Lower leg skin (tissue), 3 donors: Measurements from ENCODE around the gene HEXD.

Experiments
- CTCF ChIP-seq, 3 donors: fragments of 450-650 bp; IDR thresholded peaks; one replicate each; pipeline ENCODE4 v1.5.1; 2016; ENCODE audit warnings: antibody characterized with exemption in 3 of 3, mild to moderate bottlenecking in 3 of 3, moderate library complexity in 2 of 3
- POLR2A ChIP-seq, 2 donors: fragments of 450-650 bp; IDR thresholded peaks; one replicate each; pipeline ENCODE4 v1.6.1; 2016 to 2017; ENCODE audit warnings: antibody characterized with exemption in 2 of 2, mild to moderate bottlenecking in 1 of 2, moderate library complexity in 1 of 2

DNA sequence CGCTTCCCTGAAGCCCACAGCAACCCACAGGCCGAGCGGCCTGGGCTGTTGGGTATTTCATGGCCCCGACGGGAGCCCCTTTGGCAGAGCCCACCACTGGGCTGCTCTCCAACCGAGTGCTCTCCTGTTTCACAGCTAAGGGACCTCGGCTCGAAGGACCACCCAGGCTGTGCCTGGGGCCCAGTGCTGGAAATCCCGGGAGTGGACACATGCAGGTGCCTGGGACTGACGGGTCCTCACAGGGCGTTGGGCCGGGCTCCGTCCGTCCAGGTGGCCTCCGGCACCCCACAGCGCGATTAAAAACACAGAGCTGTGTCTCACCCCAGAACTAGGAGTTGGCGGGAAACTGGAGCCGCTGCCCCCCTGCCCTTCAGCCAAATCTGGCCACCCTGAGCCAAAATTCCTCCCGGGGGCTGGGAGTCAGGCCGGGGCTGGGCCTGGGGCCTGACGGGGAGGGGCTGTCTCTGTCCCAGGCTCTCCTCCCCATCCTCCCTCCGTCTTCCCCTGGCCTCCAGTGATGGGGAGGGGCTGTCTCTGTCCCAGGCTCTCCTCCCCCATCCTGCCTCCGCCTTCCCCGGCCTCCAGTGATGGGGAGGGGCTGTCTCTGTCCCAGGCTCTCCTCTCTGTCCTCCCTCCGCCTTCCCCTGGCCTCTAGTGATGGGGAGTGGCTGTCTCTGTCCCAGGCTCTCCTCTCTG, 32.4 kb upstream of the HEXD start:
- TF ChIP-seq CTCF (IDR thresholded peaks at IDR 0.05), result no peak
- no peak for TF ChIP-seq POLR2A (IDR thresholded peaks at IDR 0.05)
